DOHH2 (cell line): ENCODE results near the gene FUT7.

Source experiments
- CTCF ChIP-seq: fragments of 200-600 bp; sonication (generic); IDR thresholded peaks from one replicate; pipeline ENCODE4 v1.5.1; 2014; ENCODE audit warnings: antibody characterized with exemption, mild to moderate bottlenecking, low read depth, low read length; ENCODE audit not compliant: poor library complexity, severe bottlenecking
- EZH2phosphoT487 ChIP-seq: fragments of 200-600 bp; sonication (generic); IDR thresholded peaks from 2 replicates; pipeline ENCODE4 v1.6.1; 2017; ENCODE audit warnings: borderline replicate concordance, mild to moderate bottlenecking, antibody characterized with exemption, low read length, moderate library complexity, mixed read lengths

- TF ChIP-seq CTCF (no peak), EZH2phosphoT487 (no peak)
Measured at GRCh38 chr9:137030006-137030405, 1.9 kb downstream of the FUT7 start.
